ENCODE results near the gene NSMCE4A. TPM values are rescaled to one million over a fixed set of nuclear protein-coding genes. Genes with fewer than 3 reads are reported as not detected.

The NSMCE4A gene
- total and polyA plus RNA-seq, 2 of the 8 experiments (the other 6 are each of a cell fraction or from before 2014, with no cell fraction given): 48.6 to 66.0 TPM

DNA sequence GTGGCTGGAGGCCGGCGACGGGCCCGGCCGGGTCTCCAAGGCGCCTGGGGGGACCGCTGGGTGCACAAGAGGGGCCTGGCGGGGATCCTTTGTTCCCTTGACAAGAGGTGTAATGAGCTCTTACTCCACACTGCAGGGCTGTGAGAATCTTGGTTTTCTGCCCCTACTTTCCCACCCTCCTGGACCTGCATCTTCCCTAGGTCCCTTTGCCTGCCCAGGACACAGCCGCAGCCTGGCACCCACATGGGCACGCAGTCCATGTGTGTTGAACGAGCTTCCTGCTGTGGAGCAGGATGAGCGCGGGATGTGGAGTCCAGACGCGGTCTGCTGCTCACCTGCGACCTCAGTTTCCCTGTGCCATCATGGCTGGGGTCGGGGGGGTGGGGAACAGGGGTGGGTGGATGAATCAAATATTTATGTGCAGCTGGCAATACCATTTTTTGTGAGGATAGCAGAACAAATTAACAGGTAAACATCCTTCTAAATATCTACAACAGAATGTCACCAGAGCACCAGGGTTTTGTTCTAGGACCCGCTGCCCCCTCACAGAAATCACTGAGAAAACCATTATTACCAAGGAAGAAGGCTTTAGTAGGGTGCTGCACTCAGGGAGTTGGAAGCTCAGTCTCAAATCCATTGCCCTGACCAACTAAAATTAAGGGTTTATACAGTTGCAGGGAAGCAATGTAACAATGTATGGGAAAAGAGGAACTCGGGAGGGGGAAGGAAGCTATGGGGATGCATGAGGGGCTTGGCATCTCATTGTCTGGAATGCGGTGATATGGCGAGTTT lies 474 bp upstream of the NSMCE4A start:
- CTCF ChIA-PET (ENCODE audit: partially characterized antibody): interaction anchor here (0.7 to 1.7 kb wide), 7 partner anchors 8 to 91 kb away, joined by 3 to 7 read pairs (median 3); no protein-coding TSS in a partner anchor
- H2AFZ ChIP-seq (ENCODE audit: low read length): peak overlapping the region; percentile 93; the same call in 1 of the 2 replicates
- 56% methylated on average over 20 of the region's 21 CpGs; no CpG with 5 or more reads in 1 of the 2 experiments for WGBS, 2 experiments (ENCODE audit: extremely low coverage in 1 of 2, insufficient coverage in 1 of 2, insufficient read length in 1 of 2, insufficient replicate concordance in 2 of 2, low coverage in 1 of 2, low lambda C conversion rate in 2 of 2, missing lambda C conversion rate in 1 of 2)

More for the DNA sequence above, 474 bp upstream of the NSMCE4A start:
- H2BK15ac ChIP-seq (ENCODE audit: low read length): peak overlapping the region; percentile 23; the same call in 1 of the 2 replicates
- no peak overlapping the region for H3K14ac ChIP-seq (ENCODE audit: insufficient read length)
- peak overlapping the region; percentile 75 for H4K91ac ChIP-seq (replicated peaks; ENCODE audit: insufficient read length, low read length)
- H3K56ac ChIP-seq (replicated peaks; ENCODE audit: insufficient read length, low read depth, low read length): no peak overlapping the region
- H3K79me2 ChIP-seq (ENCODE audit: control insufficient read depth in 1 of 2, insufficient read depth in 2 of 2, low read length in 2 of 2): peaks cover 0 to 16% of the 10 kb centered on the region in 2 experiments; a peak in 2 of 4 replicates
- peak overlapping the region; percentile 86 for H4K8ac ChIP-seq (ENCODE audit: extremely low read depth, insufficient read depth, low read length)
- H3K4me3 ChIP-seq (ENCODE audit: extremely low read depth in 1 of 4, insufficient read depth in 2 of 4, low read depth in 3 of 4, low read length in 4 of 4): peak overlapping the region; percentile 77 to 93 (median 83)
- peak overlapping the region; percentile 41 for H4K5ac ChIP-seq (ENCODE audit: insufficient read length, low read depth, low read length)
- H3K9ac ChIP-seq (replicated peaks in 1 of 4; ENCODE audit: extremely low read depth in 1 of 4, low read depth in 3 of 4, low read length in 3 of 4): peak overlapping the region in 3 of 4 experiments; percentile 21 to 91 (median 90); a peak in 3 of 7 replicates
- H3K27me3 ChIP-seq (replicated peaks in 1 of 4; ENCODE audit: control insufficient read depth in 3 of 4, extremely low read depth in 1 of 4, insufficient read depth in 3 of 4, low read length in 3 of 4): no peaks in the 10 kb centered on the region
- no peak overlapping the region for H3K23ac ChIP-seq (ENCODE audit: insufficient read length)
- H2AK5ac ChIP-seq (ENCODE audit: low read depth, low read length): no peak overlapping the region
- H3K9me3 ChIP-seq (ENCODE audit: insufficient read depth in 2 of 2, low read depth in 1 of 2, low read length in 1 of 2): peaks cover 18 to 29% of the 10 kb centered on the region in 2 experiments
- H3K4me2 ChIP-seq (ENCODE audit: insufficient read depth in 1 of 2, low read depth in 2 of 2, low read length in 2 of 2): peak overlapping the region; percentile 70 to 81
- no peak for DNase-seq (ENCODE audit: low read depth in 1 of 2, low spot score in 2 of 2)
- H3K36me3 ChIP-seq (ENCODE audit: control insufficient read depth in 2 of 4, insufficient read depth in 4 of 4, low read length in 3 of 4): peaks cover 3 to 7% (median 6%) of the 10 kb centered on the region in 4 experiments; a peak in 6 of 8 replicates
- no peak for FAIRE-seq
- H2BK5ac ChIP-seq (ENCODE audit: low read depth, low read length): 0 out of 2 replicates have a peak overlapping the region, but pooled peaks have one; percentile 28
- TF ChIP-seq GABPA (IDR thresholded peaks at IDR 0.05; ENCODE audit: borderline replicate concordance, insufficient read depth, low read length) (0 out of 2 replicates have a peak, but pooled peaks have one; percentile 14), PHF8 (conservative IDR thresholded peaks at IDR 0.05; ENCODE audit: low read depth, low read length) (no peak), JUND (IDR thresholded peaks at IDR 0.05; ENCODE audit: low read length) (0 out of 2 replicates have a peak, but pooled peaks have one; percentile 7), CTBP2 (IDR thresholded peaks at IDR 0.05; ENCODE audit: borderline replicate concordance, insufficient read depth, insufficient read length, low read length) (peak; percentile 18), NANOG (IDR thresholded peaks at IDR 0.05; ENCODE audit: insufficient read depth, low read depth, low read length, poor library complexity, severe bottlenecking) (peak; percentile 76)
- H3K27ac ChIP-seq (ENCODE audit: low read depth, low read length): peak overlapping the region; percentile 91; the same call in 1 of the 2 replicates
- peak overlapping the region; percentile 57; the same call in 1 of the 2 replicates for H2BK20ac ChIP-seq (ENCODE audit: low read length)
- peaks cover 8% of the 10 kb centered on the region; the same call in 1 of the 2 replicates for H3K23me2 ChIP-seq (ENCODE audit: low read depth, low read length)
- POLR2A ChIA-PET (ENCODE audit: partially characterized antibody): interaction anchor here (1.0 to 3.5 kb wide), 14 partner anchors 9 to 213 kb away, joined by 3 to 18 read pairs (median 4); partner anchors contain the start of genes ATE1 and TACC2
- no peak overlapping the region for H2BK120ac ChIP-seq (replicated peaks; ENCODE audit: low read depth, low read length)
- H3K79me1 ChIP-seq (ENCODE audit: low read depth, low read length): peaks cover 3% of the 10 kb centered on the region; the same call in 1 of the 2 replicates
- 0 out of 2 replicates have a peak overlapping the region, but pooled peaks have one; percentile 84 for H3K18ac ChIP-seq (ENCODE audit: extremely low read depth, low read length)
- peak overlapping the region; percentile 40 for H3K4ac ChIP-seq (replicated peaks; ENCODE audit: insufficient read length, low read depth, low read length)
- no peak overlapping the region for H2BK12ac ChIP-seq (ENCODE audit: low read depth, low read length)
- peaks cover 0 to 1% of the 10 kb centered on the region in 2 experiments for H4K20me1 ChIP-seq (replicated peaks in 1 of 2; ENCODE audit: control insufficient read depth in 1 of 2, insufficient read depth in 2 of 2, low read length in 2 of 2)
- peaks cover 0 to 3% (median 1%) of the 10 kb centered on the region in 4 experiments; a peak in 2 of 7 replicates for H3K4me1 ChIP-seq (replicated peaks in 1 of 4; ENCODE audit: control insufficient read depth in 3 of 4, insufficient read depth in 4 of 4, low read length in 3 of 4)

Data from H1 (cell line).